SK-N-SH treated with all-trans-retinoic acid at 6 μM for 48 hours (cell line): ENCODE measurements around the gene SLC38A10.

Source experiments
- ARNTL ChIP-seq: fragments of 450-650 bp; formaldehyde crosslinking; IDR thresholded peaks from 2 replicates; pipeline ENCODE4 v1.5.0; 2020; ENCODE audit warnings: low read depth, mild to moderate bottlenecking, moderate library complexity, borderline replicate concordance
- GLIS3 ChIP-seq: fragments of 250-450 bp; sonication (Bioruptor Pico); IDR thresholded peaks from 2 replicates; pipeline ENCODE4 v1.5.0; 2020; ENCODE audit warnings: mild to moderate bottlenecking, moderate library complexity
- ISL1 ChIP-seq: fragments of 250-450 bp; sonication (Bioruptor Pico); IDR thresholded peaks from 2 replicates; pipeline ENCODE4 v2.1.2; 2022; ENCODE audit warnings: mild to moderate bottlenecking, moderate library complexity
- OSR1 ChIP-seq: fragments of 250-450 bp; sonication (Bioruptor Pico); IDR thresholded peaks from 2 replicates; pipeline ENCODE4 v1.8.0; 2022; ENCODE audit warnings: moderate library complexity, mild to moderate bottlenecking, inconsistent platforms
- POU6F1 ChIP-seq: fragments of 250-450 bp; sonication (Bioruptor Pico); IDR thresholded peaks from 2 replicates; pipeline ENCODE4 v1.8.0; 2021; ENCODE audit warnings: low read depth, mild to moderate bottlenecking, moderate library complexity, borderline replicate concordance
- ZC3H10 ChIP-seq: fragments of 250-450 bp; sonication (Bioruptor Pico); IDR thresholded peaks from 2 replicates; pipeline ENCODE4 v1.5.1; 2021; ENCODE audit warnings: mild to moderate bottlenecking, moderate library complexity
- ZFP3 ChIP-seq: fragments of 250-450 bp; sonication (Bioruptor Pico); IDR thresholded peaks from 2 replicates; pipeline ENCODE4 v1.5.0; 2020; ENCODE audit warnings: mild to moderate bottlenecking, moderate library complexity
- ZNF8 ChIP-seq: fragments of 450-650 bp; formaldehyde crosslinking; IDR thresholded peaks from 2 replicates; pipeline ENCODE4 v1.5.0; 2020; ENCODE audit warnings: mild to moderate bottlenecking, moderate library complexity
- TF ChIP-seq, protein P1 (sequence below): fragments of 250-450 bp; sonication (Bioruptor Pico); IDR thresholded peaks from 2 replicates; pipeline ENCODE4 v1.5.1; 2020; ENCODE audit warnings: low read depth, mild to moderate bottlenecking, moderate library complexity
- TF ChIP-seq, protein P2 (sequence below): fragments of 250-450 bp; sonication (Bioruptor Pico); IDR thresholded peaks from 2 replicates; pipeline ENCODE4 v1.8.0; 2020; ENCODE audit warnings: mild to moderate bottlenecking, moderate library complexity, borderline replicate concordance

DNA sequence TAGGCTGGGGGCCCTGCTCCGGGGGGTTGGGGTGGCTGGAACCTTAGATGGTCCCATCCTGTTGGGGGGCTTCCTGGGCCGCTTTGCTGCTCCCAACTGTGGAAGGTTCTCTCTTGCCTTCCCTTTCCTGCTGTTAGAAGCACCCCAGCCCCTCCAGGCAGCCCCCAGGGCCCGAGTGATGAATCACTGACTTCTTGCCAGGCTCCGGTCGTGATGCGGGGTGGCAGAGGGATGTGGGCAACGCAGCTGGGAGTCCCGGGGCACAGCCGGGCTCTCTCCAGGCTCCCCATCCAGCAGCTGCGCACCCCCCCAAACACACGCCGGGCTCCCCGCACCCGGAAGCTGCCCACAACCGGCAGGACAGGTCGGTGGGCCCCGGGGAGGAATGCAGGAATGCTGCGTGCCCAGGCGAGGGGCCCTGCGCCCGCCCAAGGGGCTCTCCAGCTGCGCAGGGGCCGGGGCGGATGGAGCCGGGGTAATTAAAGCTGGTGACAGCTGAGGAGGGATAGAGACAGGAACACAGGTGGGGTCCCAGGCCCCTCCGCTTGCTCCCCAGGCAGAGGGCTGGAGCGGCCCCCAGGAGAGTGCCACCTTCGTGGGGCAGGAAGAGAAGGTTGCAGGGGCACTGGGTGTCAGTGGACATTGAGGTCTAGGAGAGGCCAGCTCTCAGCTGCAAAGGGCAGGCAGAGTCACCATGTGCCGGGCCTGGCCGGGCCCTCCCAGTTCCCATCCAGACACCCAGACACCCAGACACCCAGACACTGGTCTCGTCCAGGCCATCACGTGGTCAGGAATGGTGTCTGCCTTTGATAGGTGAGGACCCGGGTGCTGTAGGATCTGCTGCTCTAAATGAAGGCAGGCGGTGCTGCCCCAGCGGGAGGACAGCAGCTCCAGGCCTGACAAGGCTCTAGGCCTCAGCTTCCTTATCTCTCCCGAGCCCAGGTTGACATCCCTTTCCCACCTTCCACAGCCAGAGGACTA lies 15.0 kb upstream of the SLC38A10 start:
- TF ChIP-seq OSR1 (no peak), GLIS3 (CRISPR knock-in tag) (no peak), POU6F1 (CRISPR knock-in tag) (no peak), ZNF8 (CRISPR knock-in tag) (no peak), ISL1 (CRISPR knock-in tag) (no peak), ZC3H10 (no peak), ARNTL (CRISPR knock-in tag) (no peak), ZFP3 (CRISPR knock-in tag) (no peak)
- TF ChIP-seq, protein P1, sequence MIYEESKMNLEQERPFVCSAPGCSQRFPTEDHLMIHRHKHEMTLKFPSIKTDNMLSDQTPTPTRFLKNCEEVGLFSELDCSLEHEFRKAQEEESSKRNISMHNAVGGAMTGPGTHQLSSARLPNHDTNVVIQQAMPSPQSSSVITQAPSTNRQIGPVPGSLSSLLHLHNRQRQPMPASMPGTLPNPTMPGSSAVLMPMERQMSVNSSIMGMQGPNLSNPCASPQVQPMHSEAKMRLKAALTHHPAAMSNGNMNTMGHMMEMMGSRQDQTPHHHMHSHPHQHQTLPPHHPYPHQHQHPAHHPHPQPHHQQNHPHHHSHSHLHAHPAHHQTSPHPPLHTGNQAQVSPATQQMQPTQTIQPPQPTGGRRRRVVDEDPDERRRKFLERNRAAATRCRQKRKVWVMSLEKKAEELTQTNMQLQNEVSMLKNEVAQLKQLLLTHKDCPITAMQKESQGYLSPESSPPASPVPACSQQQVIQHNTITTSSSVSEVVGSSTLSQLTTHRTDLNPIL (CRISPR knock-in tag) = no peak
- TF ChIP-seq, protein P2, sequence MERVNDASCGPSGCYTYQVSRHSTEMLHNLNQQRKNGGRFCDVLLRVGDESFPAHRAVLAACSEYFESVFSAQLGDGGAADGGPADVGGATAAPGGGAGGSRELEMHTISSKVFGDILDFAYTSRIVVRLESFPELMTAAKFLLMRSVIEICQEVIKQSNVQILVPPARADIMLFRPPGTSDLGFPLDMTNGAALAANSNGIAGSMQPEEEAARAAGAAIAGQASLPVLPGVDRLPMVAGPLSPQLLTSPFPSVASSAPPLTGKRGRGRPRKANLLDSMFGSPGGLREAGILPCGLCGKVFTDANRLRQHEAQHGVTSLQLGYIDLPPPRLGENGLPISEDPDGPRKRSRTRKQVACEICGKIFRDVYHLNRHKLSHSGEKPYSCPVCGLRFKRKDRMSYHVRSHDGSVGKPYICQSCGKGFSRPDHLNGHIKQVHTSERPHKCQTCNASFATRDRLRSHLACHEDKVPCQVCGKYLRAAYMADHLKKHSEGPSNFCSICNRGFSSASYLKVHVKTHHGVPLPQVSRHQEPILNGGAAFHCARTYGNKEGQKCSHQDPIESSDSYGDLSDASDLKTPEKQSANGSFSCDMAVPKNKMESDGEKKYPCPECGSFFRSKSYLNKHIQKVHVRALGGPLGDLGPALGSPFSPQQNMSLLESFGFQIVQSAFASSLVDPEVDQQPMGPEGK = no peak
